Muscle of leg (tissue), 11 donors: Measurements from ENCODE around the gene SARNP. TPM values are rescaled to one million over a fixed set of nuclear protein-coding genes. Genes with fewer than 3 reads are reported as not detected.
A peak's percentile ranks its signal among the peaks of the same experiment; 100 is the strongest.

Experiments
- DNase-seq: peaks from one replicate; pipeline ENCODE4 v3.0.0; 2013
- H3K27ac ChIP-seq: one replicate; pipeline ENCODE4 v1.5.1; 2013; ENCODE audit warnings: mild to moderate bottlenecking, low read length, control low read depth
- H3K27me3 ChIP-seq: one replicate; pipeline ENCODE4 v1.6.1; 2013; ENCODE audit warnings: low read length; ENCODE audit not compliant: control insufficient read depth, insufficient read depth
- H3K36me3 ChIP-seq: one replicate; pipeline ENCODE4 v1.6.1; 2013; ENCODE audit warnings: low read length; ENCODE audit not compliant: control insufficient read depth, insufficient read depth
- H3K4me1 ChIP-seq: one replicate; pipeline ENCODE4 v1.6.1; 2013; ENCODE audit warnings: low read length; ENCODE audit not compliant: control insufficient read depth, insufficient read depth
- H3K4me3 ChIP-seq: one replicate; pipeline ENCODE4 v1.5.1; 2013; ENCODE audit warnings: low read length, control low read depth
- H3K9me3 ChIP-seq: replicated peaks from 2 replicates; pipeline ENCODE4 v1.6.1; 2013; ENCODE audit warnings: low read depth, low read length; ENCODE audit not compliant: control insufficient read depth
- WGBS: methylation state at CpG from one replicate; pipeline ENCODE4 v1.1.5; 2013; ENCODE audit warnings: missing lambda C conversion rate; ENCODE audit not compliant: insufficient coverage; 5-methylcytosine and 5-hydroxymethylcytosine counted together
- polyA plus RNA-seq, 8 donors: library from polyadenylated mRNA; unstranded; fragments of 120-200 nt; gene quantifications; one replicate each; pipeline versions ENCODE4 v1.2.1 to v1.2.3, GENCODE V29; 2013; ENCODE audit warnings: inconsistent platforms in 1 of 8, low replicate concordance in 1 of 8; ENCODE audit not compliant: insufficient read length in 8 of 8, insufficient read depth in 1 of 8
- total RNA-seq: library from RNA; stranded (reverse); fragments of 120-200 nt; gene quantifications from one replicate; pipeline ENCODE4 v1.2.4, GENCODE V29; 2013

SARNP gene
- total and polyA plus RNA-seq, 9 donors: 66.6 to 104 (median 81.6) TPM

DNA sequence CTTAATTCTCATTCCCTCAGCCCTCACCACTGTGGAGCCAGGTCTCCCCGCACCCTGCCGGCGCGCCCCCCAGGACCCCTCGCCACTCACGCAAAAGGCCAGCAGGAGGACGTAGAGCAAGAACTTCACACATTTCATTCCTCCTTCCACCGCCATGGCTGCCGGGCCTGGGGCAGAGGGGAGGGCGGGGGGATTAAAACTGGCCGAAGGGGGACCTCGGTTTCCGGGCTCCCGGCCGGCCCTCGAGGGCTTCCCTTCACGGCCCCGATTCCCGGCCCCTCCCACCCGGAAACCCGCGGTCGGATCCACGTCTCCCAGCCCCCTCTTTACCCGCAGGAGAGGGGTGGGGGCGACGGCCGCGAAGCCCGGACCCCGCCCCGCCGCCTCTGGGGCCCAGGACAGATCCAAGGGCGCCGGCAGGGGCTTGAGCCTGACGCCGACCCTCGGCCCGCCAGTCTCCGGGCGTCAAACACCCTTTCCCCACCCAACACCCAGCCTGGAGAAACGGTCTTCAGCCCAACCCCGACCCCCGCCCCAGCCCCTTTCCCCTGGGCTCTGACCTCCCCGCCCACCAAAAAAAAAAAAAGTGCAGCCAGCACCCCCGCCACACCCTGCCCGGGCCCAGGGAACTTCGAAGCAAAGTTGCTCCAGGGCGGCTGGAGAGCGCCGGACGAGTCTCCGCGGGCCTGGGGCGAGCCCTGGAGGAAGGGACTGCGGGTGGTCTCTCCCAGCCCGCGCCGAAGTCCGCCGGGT is 89.2 kb downstream of the SARNP start:
- WGBS: 0% methylated on average over 44 of the region's 61 CpGs
- H3K4me3 ChIP-seq: peak overlapping the region; percentile 95
- DNase-seq: peak; percentile 93
- H3K36me3 ChIP-seq: peaks cover 46% of the 10 kb centered on the region
- peaks cover 62% of the 10 kb centered on the region for H3K4me1 ChIP-seq
- H3K27me3 ChIP-seq: no peaks in the 10 kb centered on the region
- no peaks in the 10 kb centered on the region for H3K9me3 ChIP-seq
- H3K27ac ChIP-seq: peak overlapping the region; percentile 100

DNA sequence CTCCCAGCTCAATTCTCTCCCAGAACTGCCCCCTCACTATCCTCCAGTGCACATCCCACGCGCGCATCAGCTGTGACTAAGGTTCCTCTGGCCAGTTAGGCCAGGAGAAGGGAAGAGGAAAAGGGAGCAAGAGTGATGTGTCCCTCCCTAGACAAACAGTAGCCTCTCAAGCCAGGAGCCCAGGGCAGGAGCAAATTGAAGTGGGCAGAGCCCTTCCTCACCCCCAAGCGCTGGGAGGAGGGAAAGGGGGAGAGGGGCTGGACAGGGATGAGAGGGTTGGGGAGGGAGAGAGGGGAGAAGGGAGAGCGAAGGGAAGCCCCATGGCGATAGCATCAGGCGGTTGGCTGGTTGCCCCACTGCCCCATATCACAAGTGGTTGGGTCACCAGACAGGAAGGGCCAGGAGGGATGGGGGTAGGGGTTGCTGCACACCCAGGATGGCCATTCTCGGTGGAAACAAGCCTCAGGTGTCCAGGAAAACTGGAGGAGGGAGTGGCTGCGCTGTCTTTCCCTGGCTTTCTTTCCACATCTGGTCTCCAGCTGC is 89.8 kb downstream of the SARNP start:
- Histone ChIP-seq H3K4me1 (peaks cover 65% of the 10 kb centered on the region), H3K27ac (peak overlapping the region; percentile 100), H3K9me3 (no peaks in the 10 kb centered on the region), H3K27me3 (no peaks in the 10 kb centered on the region), H3K4me3 (peak overlapping the region; percentile 95), H3K36me3 (peaks cover 53% of the 10 kb centered on the region)
- peak; percentile 68 for DNase-seq
- WGBS: 7% methylated on average over 2 of the region's 9 CpGs

DNA sequence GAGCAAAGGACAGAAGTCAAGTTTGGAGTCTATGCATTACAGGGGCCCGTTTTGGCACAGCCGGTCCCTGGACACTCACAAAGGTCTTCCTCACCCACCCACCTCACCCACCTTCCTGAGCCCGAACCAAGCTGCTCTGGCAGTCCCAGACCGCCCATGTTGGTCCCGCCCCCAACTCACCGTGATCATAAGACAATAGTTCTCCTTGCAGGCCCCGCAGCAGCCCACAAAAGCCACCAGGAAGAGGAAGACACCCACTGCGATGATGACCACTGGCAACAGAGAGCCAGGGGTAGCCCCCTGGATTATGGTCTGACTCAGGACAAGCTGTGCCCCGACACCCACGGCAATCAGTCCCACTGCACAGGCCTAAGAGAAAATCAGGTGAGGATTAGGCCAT is 90.6 kb downstream of the SARNP start:
- WGBS: 30% methylated on average over 7 of the region's 10 CpGs
- Histone ChIP-seq H3K4me3 (peak overlapping the region; percentile 95), H3K36me3 (peaks cover 52% of the 10 kb centered on the region), H3K27ac (peak overlapping the region; percentile 100), H3K27me3 (no peaks in the 10 kb centered on the region), H3K9me3 (no peaks in the 10 kb centered on the region), H3K4me1 (peaks cover 59% of the 10 kb centered on the region)
- DNase-seq: no peak

DNA sequence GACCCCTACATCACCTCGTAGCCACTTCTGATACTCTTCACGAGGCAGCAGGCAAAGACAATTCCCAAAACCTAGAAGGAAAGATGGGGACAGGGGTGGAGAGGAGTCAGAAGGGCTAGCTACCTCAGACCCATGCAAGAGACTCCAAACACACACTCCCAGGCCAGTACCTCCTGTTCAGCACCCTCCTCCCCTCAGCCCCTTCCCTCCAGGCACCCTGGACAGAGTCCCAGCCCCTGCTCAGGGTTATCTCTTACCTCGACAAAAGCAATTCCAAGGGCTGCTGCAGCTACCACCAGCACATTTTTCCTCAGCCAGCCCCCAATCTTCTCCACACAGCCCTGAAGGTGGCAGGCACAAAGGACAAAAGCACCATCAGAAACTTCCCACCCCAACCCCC is 92.0 kb downstream of the SARNP start:
- H3K4me3 ChIP-seq: no peak overlapping the region
- no peak overlapping the region for H3K27ac ChIP-seq
- H3K9me3 ChIP-seq: no peaks in the 10 kb centered on the region
- H3K27me3 ChIP-seq: no peaks in the 10 kb centered on the region
- peaks cover 60% of the 10 kb centered on the region for H3K36me3 ChIP-seq
- WGBS: 9% methylated on average over 1 of the region's 3 CpGs
- no peak for DNase-seq
- H3K4me1 ChIP-seq: peaks cover 67% of the 10 kb centered on the region

DNA sequence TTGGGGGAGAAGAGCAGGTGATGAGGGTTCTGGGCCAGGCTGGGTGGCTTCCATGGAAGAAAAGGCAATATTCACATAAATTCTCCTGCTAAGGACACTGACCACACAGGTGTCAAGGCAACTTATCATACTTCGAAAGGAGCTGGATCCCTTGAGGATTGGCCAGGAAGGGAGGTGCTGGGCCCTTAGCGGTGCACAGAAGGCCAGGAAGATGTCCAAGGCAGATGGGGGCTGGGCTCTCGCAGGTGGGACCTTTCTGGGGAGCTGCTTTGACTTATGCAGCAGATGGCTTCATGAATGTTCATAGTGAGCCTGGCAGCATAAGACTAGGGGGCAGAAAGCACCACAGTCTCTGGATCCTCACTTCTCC is 92.6 kb downstream of the SARNP start:
- 40% methylated on average over 3 of the region's 3 CpGs for WGBS
- H3K36me3 ChIP-seq: peaks cover 64% of the 10 kb centered on the region
- DNase-seq: peak; percentile 38
- H3K27me3 ChIP-seq: no peaks in the 10 kb centered on the region
- peak overlapping the region; percentile 4 for H3K27ac ChIP-seq
- peaks cover 67% of the 10 kb centered on the region for H3K4me1 ChIP-seq
- H3K4me3 ChIP-seq: no peak overlapping the region
- no peaks in the 10 kb centered on the region for H3K9me3 ChIP-seq

DNA sequence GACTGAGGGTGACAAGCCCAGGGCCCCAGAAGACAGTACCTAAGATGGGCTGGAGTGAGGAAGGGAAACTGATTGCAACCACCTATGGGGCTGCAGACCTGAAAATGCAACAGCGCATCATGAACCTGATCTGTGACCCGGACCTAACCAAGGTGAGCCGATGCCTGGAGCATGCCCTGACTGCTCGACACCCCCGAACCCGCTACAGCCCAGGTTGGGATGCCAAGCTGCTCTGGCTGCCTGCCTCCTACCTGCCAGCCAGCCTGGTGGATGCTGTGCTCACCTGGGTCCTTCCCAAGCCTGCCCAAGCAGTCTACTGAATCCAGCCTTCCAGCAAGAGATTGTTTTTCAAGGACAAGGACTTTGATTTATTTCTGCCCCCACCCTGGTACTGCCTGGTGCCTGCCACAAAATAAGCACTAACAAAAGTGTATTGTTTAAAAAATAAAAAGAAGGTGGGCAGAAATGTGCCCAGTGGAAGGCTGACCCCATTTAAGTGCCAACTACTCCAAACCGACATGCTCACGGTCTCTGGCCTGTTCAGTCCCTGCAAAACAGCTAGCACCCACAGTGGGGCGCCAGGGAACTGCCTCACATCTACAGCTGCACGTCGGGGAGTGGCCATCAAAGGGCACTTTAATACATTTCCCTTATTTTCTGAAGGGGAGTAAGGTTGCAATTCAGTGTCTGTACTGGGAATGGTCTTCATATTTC is 93.1 kb downstream of the SARNP start:
- peaks cover 69% of the 10 kb centered on the region for H3K4me1 ChIP-seq
- no peaks in the 10 kb centered on the region for H3K27me3 ChIP-seq
- peaks cover 64% of the 10 kb centered on the region for H3K36me3 ChIP-seq
- WGBS: 90% methylated on average over 6 of the region's 11 CpGs
- DNase-seq: peak; percentile 77
- no peaks in the 10 kb centered on the region for H3K9me3 ChIP-seq
- H3K27ac ChIP-seq: peak overlapping the region; percentile 42
- no peak overlapping the region for H3K4me3 ChIP-seq

DNA sequence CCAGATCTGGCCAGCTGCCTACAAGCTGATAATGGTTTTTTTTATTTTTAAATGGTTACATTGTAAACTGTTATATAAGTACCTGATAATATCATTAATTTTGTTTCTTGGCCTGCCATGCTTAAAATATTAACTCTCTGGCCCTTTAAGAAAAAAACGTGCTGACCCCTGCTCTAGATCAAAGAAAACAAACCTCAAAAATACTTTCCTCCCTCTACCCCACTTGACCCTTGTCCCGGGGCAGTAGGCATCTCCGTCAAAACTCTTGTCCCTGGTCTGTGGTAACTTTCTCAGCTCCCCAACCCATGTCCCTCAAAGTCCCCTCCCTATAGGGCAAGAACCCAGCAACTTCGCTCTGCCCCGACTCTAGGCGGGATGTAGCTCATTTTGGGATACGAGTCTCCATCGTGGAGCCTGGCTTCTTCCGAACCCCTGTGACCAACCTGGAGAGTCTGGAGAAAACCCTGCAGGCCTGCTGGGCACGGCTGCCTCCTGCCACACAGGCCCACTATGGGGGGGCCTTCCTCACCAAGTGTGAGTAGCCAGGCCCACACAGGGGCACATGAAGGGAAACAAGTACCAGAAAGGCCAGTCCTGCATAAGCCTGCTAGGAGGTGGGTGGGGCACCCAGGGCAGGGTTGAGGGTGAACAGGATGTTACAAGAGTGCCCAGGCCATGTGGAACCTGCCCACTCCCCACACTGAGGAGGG is 93.9 kb downstream of the SARNP start:
- Histone ChIP-seq H3K27me3 (no peaks in the 10 kb centered on the region), H3K36me3 (peaks cover 71% of the 10 kb centered on the region), H3K9me3 (no peaks in the 10 kb centered on the region), H3K27ac (peak overlapping the region; percentile 0), H3K4me3 (no peak overlapping the region), H3K4me1 (peaks cover 76% of the 10 kb centered on the region)
- no peak for DNase-seq
- WGBS: 42% methylated on average over 8 of the region's 10 CpGs

DNA sequence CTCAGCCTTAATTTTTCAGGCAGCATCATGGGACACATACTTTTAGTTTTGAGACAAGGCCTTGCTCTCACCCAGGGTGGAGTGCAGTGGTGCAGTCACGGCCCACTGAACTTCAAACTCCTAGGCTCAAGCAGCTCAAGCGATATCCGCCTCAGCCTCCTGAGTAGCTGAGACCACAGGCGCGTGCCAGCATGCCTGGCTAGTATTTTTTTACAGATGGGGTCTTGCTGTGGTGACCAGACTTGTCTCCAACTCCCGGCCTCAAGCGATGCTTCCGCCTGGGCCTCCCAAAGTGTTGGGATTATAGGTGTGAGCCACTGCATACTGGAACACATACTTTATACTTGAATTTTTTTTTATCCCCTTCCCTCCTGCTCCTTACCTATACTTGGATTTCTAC is 94.6 kb downstream of the SARNP start:
- peaks cover 82% of the 10 kb centered on the region for H3K4me1 ChIP-seq
- WGBS: 90% methylated on average over 3 of the region's 8 CpGs
- H3K27ac ChIP-seq: peak overlapping the region; percentile 29
- H3K36me3 ChIP-seq: peaks cover 74% of the 10 kb centered on the region
- H3K4me3 ChIP-seq: no peak overlapping the region
- no peak for DNase-seq
- no peaks in the 10 kb centered on the region for H3K9me3 ChIP-seq
- H3K27me3 ChIP-seq: no peaks in the 10 kb centered on the region

DNA sequence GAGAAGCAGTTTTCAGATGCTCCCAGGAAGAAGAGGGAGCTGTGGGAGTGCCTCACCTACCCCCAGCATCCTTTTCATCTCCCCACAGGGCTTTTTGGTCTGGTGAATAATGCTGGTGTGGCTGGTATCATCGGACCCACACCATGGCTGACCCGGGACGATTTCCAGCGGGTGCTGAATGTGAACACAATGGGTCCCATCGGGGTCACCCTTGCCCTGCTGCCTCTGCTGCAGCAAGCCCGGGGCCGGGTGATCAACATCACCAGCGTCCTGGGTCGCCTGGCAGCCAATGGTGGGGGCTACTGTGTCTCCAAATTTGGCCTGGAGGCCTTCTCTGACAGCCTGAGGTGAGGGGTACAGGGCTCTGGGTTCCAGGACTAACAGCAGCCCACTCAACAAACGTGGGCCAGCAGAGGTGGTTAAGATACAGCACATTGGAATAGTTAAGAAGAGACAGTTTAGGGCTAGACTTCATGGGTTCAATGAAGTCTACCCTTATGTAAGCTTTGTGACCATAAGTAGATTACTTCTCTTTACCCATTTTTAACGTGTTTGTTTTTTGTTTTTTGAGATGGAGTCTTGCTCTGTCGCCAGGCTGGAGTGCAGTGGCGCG is 95.8 kb downstream of the SARNP start:
- Histone ChIP-seq H3K4me1 (peaks cover 83% of the 10 kb centered on the region), H3K9me3 (no peaks in the 10 kb centered on the region), H3K4me3 (peak overlapping the region; percentile 23), H3K27me3 (no peaks in the 10 kb centered on the region), H3K27ac (peak overlapping the region; percentile 97), H3K36me3 (peaks cover 66% of the 10 kb centered on the region)
- no peak for DNase-seq
- 76% methylated on average over 8 of the region's 14 CpGs for WGBS
